Caco-2 (cell line): Measurements from ENCODE around the gene ELL. TPM values are rescaled to one million over a fixed set of nuclear protein-coding genes. Genes with fewer than 3 reads are reported as not detected.
A peak's percentile ranks its signal among the peaks of the same experiment; 100 is the strongest.

Experiments used
- BruUV-seq: library from RNA; stranded (reverse); fragments of 400-500 nt; replicated peaks from 2 replicates; lab custom pipeline; 2021; lab: Mats Ljungman, UMichigan
- CTCF ChIA-PET: fragments of 300-600 bp; sonication (Branson Sonifier 250); formaldehyde crosslinking; loops from one replicate; lab custom pipeline; 2022; ENCODE audit warnings: antibody characterized with exemption; lab: Charles Lee
- POLR2A ChIA-PET: fragments of 300-600 bp; sonication (Branson Sonifier 250); formaldehyde crosslinking; loops from one replicate; lab custom pipeline; 2022; ENCODE audit warnings: antibody characterized with exemption; lab: Charles Lee
- DNase-seq, 2 experiments: peaks; one replicate each; pipeline versions ENCODE4 v3.0.0 to v3.0.0-alpha.2; 2020 to 2022
- H3K27me3 ChIP-seq: replicated peaks from 2 replicates; pipeline ENCODE4 v1.6.0; 2011; ENCODE audit warnings: low read length; ENCODE audit not compliant: control insufficient read depth, insufficient read depth
- H3K36me3 ChIP-seq: 2 replicates; pipeline ENCODE4 v1.5.1; 2011; ENCODE audit warnings: low read length; ENCODE audit not compliant: control insufficient read depth, insufficient read depth
- H3K4me1 ChIP-seq: fragments of 250-450 bp; sonication (Bioruptor Pico); 2 replicates; pipeline ENCODE4 v1.5.1; 2020; ENCODE audit warnings: mild to moderate bottlenecking
- H3K4me3 ChIP-seq: 2 replicates; pipeline ENCODE4 v1.5.1; 2011; ENCODE audit warnings: low read depth, mild to moderate bottlenecking, control low read depth, low read length
- H3K9me3 ChIP-seq: fragments of 250-450 bp; sonication (Bioruptor Pico); 2 replicates; pipeline ENCODE4 v1.5.1; 2020; ENCODE audit warnings: mild to moderate bottlenecking, moderate library complexity
- H3K27ac Mint-ChIP-seq: one replicate; pipeline ENCODE4 v1.8.0; 2022; ENCODE audit warnings: mixed read lengths; ENCODE audit not compliant: unreplicated experiment
- H3K27me3 Mint-ChIP-seq: one replicate; pipeline ENCODE4 v1.8.0; 2022; ENCODE audit warnings: mixed read lengths; ENCODE audit not compliant: insufficient read depth, unreplicated experiment
- H3K36me3 Mint-ChIP-seq: one replicate; pipeline ENCODE4 v1.8.0; 2022; ENCODE audit warnings: mild to moderate bottlenecking, mixed read lengths; ENCODE audit not compliant: insufficient read depth, unreplicated experiment
- H3K4me1 Mint-ChIP-seq: one replicate; pipeline ENCODE4 v1.8.0; 2022; ENCODE audit warnings: low read depth, mixed read lengths; ENCODE audit not compliant: unreplicated experiment
- H3K4me3 Mint-ChIP-seq: one replicate; pipeline ENCODE4 v1.8.0; 2022; ENCODE audit warnings: mild to moderate bottlenecking, moderate library complexity, mixed read lengths; ENCODE audit not compliant: unreplicated experiment
- H3K9me3 Mint-ChIP-seq: one replicate; pipeline ENCODE4 v1.8.0; 2022; ENCODE audit warnings: mixed read lengths; ENCODE audit not compliant: unreplicated experiment
- CTCF ChIP-seq, 2 experiments: fragments of 200-600 bp in 1 of 2; IDR thresholded peaks; 1 replicate in 1 of 2; 2 replicates in 1 of 2; pipeline versions ENCODE4 v1.5.1 to v1.8.0; 2011 to 2022; ENCODE audit warnings: antibody characterized with exemption in 1 of 2, control low read depth in 1 of 2, inconsistent platforms in 1 of 2, low read depth in 1 of 2, low read length in 1 of 2, mild to moderate bottlenecking in 1 of 2, moderate library complexity in 1 of 2; ENCODE audit not compliant: insufficient read depth in 1 of 2, severe bottlenecking in 1 of 2, unreplicated experiment in 1 of 2
- intact Hi-C: fragments of 100-400 bp; cut with micrococcal nuclease; formaldehyde crosslinking; loops from one replicate; pipeline ENCODE4 v1.10.0; 2022; ENCODE audit not compliant: unreplicated experiment
- total RNA-seq: library from RNA; stranded (reverse); gene quantifications from 2 replicates; pipeline ENCODE4 v1.2.3, GENCODE V29; 2022

ELL gene
- total RNA-seq, 1 experiment from 2014 or later, result 12.1 TPM

GRCh38 chr19:18449552-18449951, 72.3 kb downstream of the ELL start:
- TF ChIP-seq CTCF (IDR thresholded peaks at IDR 0.05; ENCODE audit: insufficient read depth in 1 of 2, low read depth in 1 of 2, low read length in 1 of 2, severe bottlenecking in 1 of 2, unreplicated experiment in 1 of 2), result no peak
- Histone ChIP-seq H3K9me3 (no peaks in the 10 kb centered on the region), H3K36me3 (peaks cover 2% of the 10 kb centered on the region; the same call in 1 of the 2 replicates), H3K4me3 (no peak overlapping the region), H3K27me3 (no peaks in the 10 kb centered on the region), H3K4me1 (peaks cover 18% of the 10 kb centered on the region)
- no TSS peak for BruUV-seq
- ChIA-PET POLR2A (no interaction called here), CTCF (no interaction called here)
- H3K27ac Mint-ChIP-seq, result no peak overlapping the region
- no peaks in the 10 kb centered on the region for H3K9me3 Mint-ChIP-seq
- no peak overlapping the region for H3K4me3 Mint-ChIP-seq
- no peak for DNase-seq
- H3K4me1 Mint-ChIP-seq, result peaks cover 16% of the 10 kb centered on the region
- intact Hi-C loops, result no loop called here
- H3K36me3 Mint-ChIP-seq, result peaks cover 49% of the 10 kb centered on the region
- H3K27me3 Mint-ChIP-seq, result no peaks in the 10 kb centered on the region

GRCh38 chr19:18446811-18447359, 75.0 kb downstream of the ELL start:
- H3K4me1 Mint-ChIP-seq, result peaks cover 19% of the 10 kb centered on the region
- peak overlapping the region; percentile 73 for H3K27ac Mint-ChIP-seq
- Histone ChIP-seq H3K36me3 (peaks cover 2% of the 10 kb centered on the region; the same call in 1 of the 2 replicates), H3K4me1 (peaks cover 18% of the 10 kb centered on the region), H3K4me3 (no peak overlapping the region), H3K9me3 (no peaks in the 10 kb centered on the region), H3K27me3 (no peaks in the 10 kb centered on the region)
- H3K36me3 Mint-ChIP-seq, result peaks cover 58% of the 10 kb centered on the region
- peaks cover 10% of the 10 kb centered on the region for H3K9me3 Mint-ChIP-seq
- POLR2A ChIA-PET, result interaction anchor here (0.6 to 1.1 kb wide), 2 partner anchors 10 to 118 kb away, joined by 3 to 4 read pairs; no protein-coding TSS in a partner anchor
- intact Hi-C loops, result loop anchor here (2.0 kb wide), 1 partner anchor 16 kb away; no protein-coding TSS in a partner anchor
- DNase-seq, result peak; percentile 75 to 76
- no TSS peak for BruUV-seq
- no peaks in the 10 kb centered on the region for H3K27me3 Mint-ChIP-seq
- H3K4me3 Mint-ChIP-seq, result peak overlapping the region; percentile 20
- CTCF ChIA-PET, result interaction anchor here (0.8 to 1.0 kb wide), 3 partner anchors 27 to 167 kb away, joined by 3 to 5 read pairs (median 4); no protein-coding TSS in a partner anchor
- no peak for TF ChIP-seq CTCF (IDR thresholded peaks at IDR 0.05; ENCODE audit: insufficient read depth in 1 of 2, low read depth in 1 of 2, low read length in 1 of 2, severe bottlenecking in 1 of 2, unreplicated experiment in 1 of 2)

GRCh38 chr19:18446145-18446810, 75.6 kb downstream of the ELL start:
- Histone ChIP-seq H3K4me3 (no peak overlapping the region), H3K27me3 (no peaks in the 10 kb centered on the region), H3K36me3 (peaks cover 2% of the 10 kb centered on the region; the same call in 1 of the 2 replicates), H3K4me1 (peaks cover 18% of the 10 kb centered on the region), H3K9me3 (no peaks in the 10 kb centered on the region)
- Mint-ChIP-seq H3K27ac (peak overlapping the region; percentile 73), H3K4me3 (peak overlapping the region; percentile 20), H3K9me3 (peaks cover 10% of the 10 kb centered on the region), H3K27me3 (no peaks in the 10 kb centered on the region), H3K4me1 (peaks cover 19% of the 10 kb centered on the region), H3K36me3 (peaks cover 59% of the 10 kb centered on the region)
- CTCF ChIA-PET, result interaction anchor here (0.6 to 1.0 kb wide), 3 partner anchors 26 to 74 kb away, joined by 3 to 4 read pairs (median 3); no protein-coding TSS in a partner anchor
- no TSS peak for BruUV-seq
- POLR2A ChIA-PET, result interaction anchor here (1.1 kb wide), 1 partner anchor 118 kb away, joined by 3 read pairs; no protein-coding TSS in a partner anchor
- peak in 1 of 2 experiments; percentile 39 for DNase-seq
- intact Hi-C loops, result loop anchor here (2.0 kb wide), 1 partner anchor 17 kb away; no protein-coding TSS in a partner anchor
- no peak for TF ChIP-seq CTCF (IDR thresholded peaks at IDR 0.05; ENCODE audit: insufficient read depth in 1 of 2, low read depth in 1 of 2, low read length in 1 of 2, severe bottlenecking in 1 of 2, unreplicated experiment in 1 of 2)
